H1 (cell line): ENCODE measurements around the gene ENO2. TPM values are rescaled to one million over a fixed set of nuclear protein-coding genes. Genes with fewer than 3 reads are reported as not detected.

Source experiments
- CTCF ChIA-PET: fragments of 300-600 bp; sonication (Branson Sonifier 250); formaldehyde crosslinking; loops from one replicate; lab custom pipeline; 2021; ENCODE audit not compliant: partially characterized antibody; lab: Charles Lee
- POLR2A ChIA-PET: fragments of 300-600 bp; sonication (Branson Sonifier 250); formaldehyde crosslinking; loops from one replicate; lab custom pipeline; 2021; ENCODE audit warnings: inconsistent platforms; ENCODE audit not compliant: partially characterized antibody; lab: Charles Lee
- DNase-seq, 2 experiments: peaks; one replicate each; pipeline versions ENCODE4 v3.0.0 to v3.0.0-alpha.2; 2010 to 2022; ENCODE audit warnings: low spot score in 2 of 2, low read depth in 1 of 2, mixed read lengths in 1 of 2
- FAIRE-seq: peaks from 2 replicates; lab custom pipeline; 2011; peaks lifted over from hg19 to GRCh38; lab: Jason Lieb, UNC
- H2AFZ ChIP-seq: 2 replicates; pipeline ENCODE4 v1.8.1; 2012; ENCODE audit warnings: low read length, inconsistent platforms
- H2AK5ac ChIP-seq: 2 replicates; pipeline ENCODE4 v1.6.1; 2013; ENCODE audit warnings: low read depth, low read length
- H2BK120ac ChIP-seq: replicated peaks from 2 replicates; pipeline ENCODE3; 2013; ENCODE audit warnings: low read depth, low read length, inconsistent platforms
- H2BK12ac ChIP-seq: 2 replicates; pipeline ENCODE4 v1.6.1; 2013; ENCODE audit warnings: low read depth, low read length
- H2BK15ac ChIP-seq: 2 replicates; pipeline ENCODE4 v1.6.1; 2013; ENCODE audit warnings: low read length
- H2BK20ac ChIP-seq: 2 replicates; pipeline ENCODE4 v1.6.1; 2013; ENCODE audit warnings: low read length
- H2BK5ac ChIP-seq: 2 replicates; pipeline ENCODE4 v1.6.1; 2013; ENCODE audit warnings: low read depth, low read length
- H3K14ac ChIP-seq: 2 replicates; pipeline ENCODE4 v1.6.1; 2013; ENCODE audit warnings: inconsistent platforms; ENCODE audit not compliant: insufficient read length
- H3K18ac ChIP-seq: 2 replicates; pipeline ENCODE4 v1.6.1; 2013; ENCODE audit warnings: low read length; ENCODE audit errors: extremely low read depth
- H3K23ac ChIP-seq: 2 replicates; pipeline ENCODE4 v1.6.1; 2013; ENCODE audit warnings: inconsistent platforms; ENCODE audit not compliant: insufficient read length
- H3K23me2 ChIP-seq: 2 replicates; pipeline ENCODE4 v1.6.1; 2013; ENCODE audit warnings: low read depth, low read length
- H3K27ac ChIP-seq: 2 replicates; pipeline ENCODE4 v1.6.1; 2011; ENCODE audit warnings: low read depth, low read length, inconsistent platforms
- H3K27me3 ChIP-seq, 4 experiments: replicated peaks in 1 of 4; 1 replicate in 1 of 4; 2 replicates in 3 of 4; pipeline versions ENCODE4 v1.6.1 to v1.8.1; 2011 to 2013; ENCODE audit warnings: low read length in 3 of 4, mild to moderate bottlenecking in 3 of 4, inconsistent platforms in 2 of 4, mixed read lengths in 2 of 4, moderate library complexity in 1 of 4; ENCODE audit not compliant: control insufficient read depth in 3 of 4, insufficient read depth in 3 of 4; ENCODE audit errors: extremely low read depth in 1 of 4
- H3K36me3 ChIP-seq, 4 experiments: 2 replicates each; pipeline versions ENCODE4 v1.6.1 to v1.8.1; 2011 to 2013; ENCODE audit warnings: mild to moderate bottlenecking in 4 of 4, low read length in 3 of 4, moderate library complexity in 2 of 4, control low read depth in 1 of 4, inconsistent platforms in 1 of 4; ENCODE audit not compliant: insufficient read depth in 4 of 4, control insufficient read depth in 2 of 4
- H3K4ac ChIP-seq: replicated peaks from 2 replicates; pipeline ENCODE3; 2013; ENCODE audit warnings: low read length, low read depth, mixed read lengths, inconsistent platforms; ENCODE audit not compliant: insufficient read length
- H3K4me1 ChIP-seq, 4 experiments: replicated peaks in 1 of 4; 1 replicate in 1 of 4; 2 replicates in 3 of 4; pipeline versions ENCODE4 v1.6.1 to v1.8.1; 2011 to 2013; ENCODE audit warnings: low read length in 3 of 4, inconsistent platforms in 2 of 4, mixed read lengths in 1 of 4; ENCODE audit not compliant: insufficient read depth in 4 of 4, control insufficient read depth in 3 of 4
- H3K4me2 ChIP-seq, 2 experiments: 2 replicates each; pipeline versions ENCODE4 v1.6.1 to v1.8.1; 2011 to 2013; ENCODE audit warnings: low read depth in 2 of 2, low read length in 2 of 2, control low read depth in 1 of 2, inconsistent platforms in 1 of 2, mild to moderate bottlenecking in 1 of 2; ENCODE audit not compliant: insufficient read depth in 1 of 2
- H3K4me3 ChIP-seq, 4 experiments: fragments of 200-600, 300-600 bp in 1 of 4; sonication (generic), shearing (Covaris generic), sonication (Bioruptor Twin) in 1 of 4; 2 replicates each; pipeline versions ENCODE4 v1.5.1 to v1.8.1; 2011 to 2016; ENCODE audit warnings: low read length in 4 of 4, low read depth in 3 of 4, control low read depth in 2 of 4, inconsistent platforms in 2 of 4, mild to moderate bottlenecking in 2 of 4, mixed read lengths in 1 of 4, moderate library complexity in 1 of 4; ENCODE audit not compliant: insufficient read depth in 2 of 4; ENCODE audit errors: extremely low read depth in 1 of 4
- H3K56ac ChIP-seq: replicated peaks from 2 replicates; pipeline ENCODE3; 2013; ENCODE audit warnings: low read depth, mild to moderate bottlenecking, mixed read lengths, low read length, inconsistent platforms; ENCODE audit not compliant: insufficient read length
- H3K79me1 ChIP-seq: 2 replicates; pipeline ENCODE4 v1.6.1; 2013; ENCODE audit warnings: low read depth, low read length, control low read depth
- H3K79me2 ChIP-seq, 2 experiments: 2 replicates each; pipeline versions ENCODE4 v1.6.1 to v1.8.1; 2012 to 2013; ENCODE audit warnings: low read length in 2 of 2, mild to moderate bottlenecking in 2 of 2, inconsistent platforms in 1 of 2; ENCODE audit not compliant: insufficient read depth in 2 of 2, control insufficient read depth in 1 of 2
- H3K9ac ChIP-seq, 4 experiments: replicated peaks in 1 of 4; 1 replicate in 1 of 4; 2 replicates in 3 of 4; pipeline versions ENCODE4 v1.6.1 to v1.8.1; 2011 to 2013; ENCODE audit warnings: low read depth in 3 of 4, low read length in 3 of 4, control low read depth in 2 of 4, mild to moderate bottlenecking in 2 of 4, moderate library complexity in 2 of 4, inconsistent platforms in 1 of 4; ENCODE audit errors: extremely low read depth in 1 of 4
- H3K9me3 ChIP-seq, 2 experiments: 2 replicates each; pipeline versions ENCODE4 v1.6.1 to v1.8.1; 2012 to 2013; ENCODE audit warnings: mild to moderate bottlenecking in 2 of 2, moderate library complexity in 2 of 2, control low read depth in 1 of 2, inconsistent platforms in 1 of 2, low read depth in 1 of 2, low read length in 1 of 2, mixed read lengths in 1 of 2; ENCODE audit not compliant: insufficient read depth in 2 of 2
- H4K20me1 ChIP-seq, 2 experiments: replicated peaks in 1 of 2; 2 replicates each; pipeline versions ENCODE3 to v1.8.1; 2011 to 2013; ENCODE audit warnings: inconsistent platforms in 2 of 2, low read length in 2 of 2, mild to moderate bottlenecking in 1 of 2; ENCODE audit not compliant: insufficient read depth in 2 of 2, control insufficient read depth in 1 of 2
- H4K5ac ChIP-seq: 2 replicates; pipeline ENCODE4 v1.6.1; 2013; ENCODE audit warnings: low read length, low read depth, mixed read lengths, inconsistent platforms; ENCODE audit not compliant: insufficient read length
- H4K8ac ChIP-seq: 2 replicates; pipeline ENCODE4 v1.8.0; 2013; ENCODE audit warnings: mild to moderate bottlenecking, moderate library complexity, low read length, inconsistent platforms; ENCODE audit not compliant: insufficient read depth; ENCODE audit errors: extremely low read depth
- H4K91ac ChIP-seq: replicated peaks from 2 replicates; pipeline ENCODE3; 2013; ENCODE audit warnings: low read length, mixed read lengths, inconsistent platforms; ENCODE audit not compliant: insufficient read length
- ASH2L ChIP-seq: fragments of 200-600, 300-600 bp; sonication (generic); IDR thresholded peaks from one replicate; pipeline ENCODE4 v1.7.1; 2017; ENCODE audit warnings: low read length
- BRCA1 ChIP-seq: IDR thresholded peaks from 2 replicates; pipeline ENCODE4 v1.6.1; 2012; ENCODE audit warnings: low read depth, low read length, improper control_type of control experiment
- CEBPB ChIP-seq: IDR thresholded peaks from 2 replicates; pipeline ENCODE4 v1.6.1; 2012; ENCODE audit warnings: low read depth, low read length
- CHD1 ChIP-seq: IDR thresholded peaks from 2 replicates; pipeline ENCODE4 v1.6.1; 2012; ENCODE audit warnings: low read depth, low read length, improper control_type of control experiment
- GABPA ChIP-seq: IDR thresholded peaks from 2 replicates; pipeline ENCODE4 v1.6.1; 2011; ENCODE audit warnings: mild to moderate bottlenecking, low read length, moderate library complexity, borderline replicate concordance; ENCODE audit not compliant: insufficient read depth
- MAFK ChIP-seq: IDR thresholded peaks from 2 replicates; pipeline ENCODE4 v1.6.1; 2012; ENCODE audit warnings: low read depth, mild to moderate bottlenecking, improper control_type of control experiment, low read length
- RAD21 ChIP-seq, 2 experiments: IDR thresholded peaks in 1 of 2; conservative IDR thresholded peaks in 1 of 2; 2 replicates each; pipeline ENCODE4 v1.6.1; 2011; ENCODE audit warnings: low read depth in 2 of 2, low read length in 2 of 2, improper control_type of control experiment in 1 of 2, inconsistent platforms in 1 of 2, mild to moderate bottlenecking in 1 of 2, moderate library complexity in 1 of 2
- RBBP5 ChIP-seq: IDR thresholded peaks from 2 replicates; pipeline ENCODE4 v1.7.1; 2012; ENCODE audit warnings: low read depth, mild to moderate bottlenecking, inconsistent platforms, low read length, moderate library complexity, borderline replicate concordance
- SIN3A ChIP-seq, 2 experiments: IDR thresholded peaks in 1 of 2; conservative IDR thresholded peaks in 1 of 2; 2 replicates each; pipeline ENCODE4 v1.6.1; 2011 to 2012; ENCODE audit warnings: low read length in 2 of 2, improper control_type of control experiment in 1 of 2, low read depth in 1 of 2, mild to moderate bottlenecking in 1 of 2
- TAF1 ChIP-seq: IDR thresholded peaks from 2 replicates; pipeline ENCODE4 v1.6.1; 2011; ENCODE audit warnings: mild to moderate bottlenecking, low read depth, low read length
- WGBS, 2 experiments: shearing (Covaris generic) in 1 of 2; methylation state at CpG; one replicate each; pipeline versions ENCODE4 v1.1.6 to v1.1.7; 2013 to 2015; ENCODE audit warnings: low lambda C conversion rate in 2 of 2, mixed read lengths in 2 of 2, inconsistent platforms in 1 of 2, low coverage in 1 of 2, missing lambda C conversion rate in 1 of 2; ENCODE audit not compliant: insufficient replicate concordance in 2 of 2, insufficient coverage in 1 of 2, insufficient read length in 1 of 2; ENCODE audit errors: extremely low coverage in 1 of 2, missing lambda C conversion rate in 1 of 2; 5-methylcytosine and 5-hydroxymethylcytosine counted together
- polyA plus RNA-seq, 7 experiments: library from polyadenylated mRNA; depleted of rRNA in 3 of 7; stranded (reverse) in 5 of 7; unstranded in 2 of 7; fragments of >200 nt in 5 of 7; fragments of 200-250 nt in 2 of 7; gene quantifications; 1 replicate in 5 of 7; 2 replicates in 1 of 7; 4 replicates in 1 of 7; pipeline versions ENCODE4 v1.2.1 to v1.2.3, GENCODE V29; 2011 to 2013; ENCODE audit warnings: missing spikeins in 2 of 7, mixed read lengths in 2 of 7
- total RNA-seq: library from RNA; stranded (reverse); fragmentation: NEBNext Ultra II Directional; extraction: Animal tissue kit (Norgen Biotek cat#: 25700); gene quantifications from 2 replicates; pipeline ENCODE4 v1.2.1, GENCODE V29; 2021

The ENO2 gene
- total and polyA plus RNA-seq, 2 of the 8 experiments (the other 6 are each of a cell fraction or from before 2014, with no cell fraction given): 92.4 to 102 TPM

GRCh38 chr12:6952863-6953441 lies 38.6 kb downstream of the ENO2 start:
- Histone ChIP-seq H3K79me2 (no peaks in the 10 kb centered on the region), H2BK20ac (no peak overlapping the region), H3K14ac (no peak overlapping the region), H3K4me2 (no peak overlapping the region), H3K79me1 (peaks cover 5% of the 10 kb centered on the region; the same call in 1 of the 2 replicates), H3K27me3 (no peaks in the 10 kb centered on the region), H2BK12ac (no peak overlapping the region), H3K4me3 (no peak overlapping the region), H3K4me1 (peaks cover 0 to 14% (median 6%) of the 10 kb centered on the region in 4 experiments; a peak in 4 of 7 replicates), H4K20me1 (no peaks in the 10 kb centered on the region), H3K27ac (no peak overlapping the region), H2AFZ (no peak overlapping the region), H3K23me2 (no peaks in the 10 kb centered on the region), H3K56ac (no peak overlapping the region), H3K9me3 (no peaks in the 10 kb centered on the region), H3K9ac (no peak overlapping the region), H2BK15ac (no peak overlapping the region), H4K91ac (peak overlapping the region; percentile 7), H3K23ac (no peak overlapping the region), H4K8ac (peak overlapping the region; percentile 41), H3K36me3 (no peaks in the 10 kb centered on the region), H3K4ac (no peak overlapping the region), H2AK5ac (no peak overlapping the region), H3K18ac (peak overlapping the region; percentile 7; the same call in 1 of the 2 replicates), H2BK5ac (peak overlapping the region; percentile 52; the same call in 1 of the 2 replicates)
- POLR2A ChIA-PET: interaction anchor here (2.2 to 44.0 kb wide), 4 partner anchors 10 to 81 kb away, joined by 8 to 1596 read pairs (median 524); partner anchors contain the start of genes ATN1, C12orf57, EMG1 and ENO2
- CTCF ChIA-PET: interaction anchor here (1.0 to 2.9 kb wide), 5 partner anchors 9 to 141 kb away, joined by 3 to 35 read pairs (median 4); partner anchors contain the start of gene C12orf57
- 89% methylated on average over 13 of the region's 15 CpGs; no CpG with 5 or more reads in 1 of the 2 experiments for WGBS, 2 experiments
- FAIRE-seq (no peak), DNase-seq (no peak)
- no peak for TF ChIP-seq TAF1
- no peak for TF ChIP-seq CEBPB
- no peak for TF ChIP-seq BRCA1
- no peak for TF ChIP-seq CHD1
- no peak for TF ChIP-seq ASH2L
- no peak for TF ChIP-seq RBBP5
- TF ChIP-seq SIN3A (conservative IDR thresholded peaks at IDR 0.05 in 1 of 2, IDR thresholded peaks at IDR 0.05 in 1 of 2; ENCODE audit: low read depth in 1 of 2, low read length in 2 of 2): no peak
- TF ChIP-seq GABPA: no peak
- no peak for TF ChIP-seq RAD21 (IDR thresholded peaks at IDR 0.05 in 1 of 2, conservative IDR thresholded peaks at IDR 0.05 in 1 of 2; ENCODE audit: low read depth in 2 of 2, low read length in 2 of 2)
- TF ChIP-seq MAFK: no peak
- TF ChIP-seq, all 59 proteins: peak for 0
- Histone ChIP-seq H4K5ac (no peak overlapping the region), H2BK120ac (no peak overlapping the region)
